Cardiac fibroblast (primary cell): ENCODE results near the gene UBE2U.
A peak's percentile ranks its signal among the peaks of the same experiment; 100 is the strongest.
"Not testable (repeated sequence)": the region's sequence is repeated elsewhere in the genome, so short reads cannot be mapped to it uniquely, and the experiment has no call there.

ENCODE experiments used
- DNase-seq, 2 donors: peaks; one replicate each; pipeline versions ENCODE4 v3.0.0 to v3.0.0-alpha.2; 2010; ENCODE audit warnings: low read depth in 2 of 2
- H3K4me3 ChIP-seq, 2 donors: replicated peaks in 1 of 2; 1 replicate in 1 of 2; 2 replicates in 1 of 2; pipeline ENCODE4 v1.5.1; 2011; ENCODE audit warnings: low read depth in 2 of 2, low read length in 2 of 2, mild to moderate bottlenecking in 2 of 2, moderate library complexity in 1 of 2
- TF ChIP-seq, protein P1 (sequence below): IDR thresholded peaks from one replicate; pipeline ENCODE4 v1.5.1; 2011; ENCODE audit warnings: low read depth, mild to moderate bottlenecking, low read length, inconsistent platforms

UBE2U gene

GRCh38 chr1:64235181-64235580, 31.8 kb downstream of the UBE2U start:
- TF ChIP-seq, protein P1, sequence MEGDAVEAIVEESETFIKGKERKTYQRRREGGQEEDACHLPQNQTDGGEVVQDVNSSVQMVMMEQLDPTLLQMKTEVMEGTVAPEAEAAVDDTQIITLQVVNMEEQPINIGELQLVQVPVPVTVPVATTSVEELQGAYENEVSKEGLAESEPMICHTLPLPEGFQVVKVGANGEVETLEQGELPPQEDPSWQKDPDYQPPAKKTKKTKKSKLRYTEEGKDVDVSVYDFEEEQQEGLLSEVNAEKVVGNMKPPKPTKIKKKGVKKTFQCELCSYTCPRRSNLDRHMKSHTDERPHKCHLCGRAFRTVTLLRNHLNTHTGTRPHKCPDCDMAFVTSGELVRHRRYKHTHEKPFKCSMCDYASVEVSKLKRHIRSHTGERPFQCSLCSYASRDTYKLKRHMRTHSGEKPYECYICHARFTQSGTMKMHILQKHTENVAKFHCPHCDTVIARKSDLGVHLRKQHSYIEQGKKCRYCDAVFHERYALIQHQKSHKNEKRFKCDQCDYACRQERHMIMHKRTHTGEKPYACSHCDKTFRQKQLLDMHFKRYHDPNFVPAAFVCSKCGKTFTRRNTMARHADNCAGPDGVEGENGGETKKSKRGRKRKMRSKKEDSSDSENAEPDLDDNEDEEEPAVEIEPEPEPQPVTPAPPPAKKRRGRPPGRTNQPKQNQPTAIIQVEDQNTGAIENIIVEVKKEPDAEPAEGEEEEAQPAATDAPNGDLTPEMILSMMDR = no peak
- DNase-seq = peak in 1 of 2 donors; percentile 17
- no peak overlapping the region for H3K4me3 ChIP-seq

- TF ChIP-seq, protein P1 = no peak
- H3K4me3 ChIP-seq = no peak overlapping the region
- no peak for DNase-seq
Observed at GRCh38 chr1:64235910-64236309, 32.5 kb downstream of the UBE2U start.

DNA sequence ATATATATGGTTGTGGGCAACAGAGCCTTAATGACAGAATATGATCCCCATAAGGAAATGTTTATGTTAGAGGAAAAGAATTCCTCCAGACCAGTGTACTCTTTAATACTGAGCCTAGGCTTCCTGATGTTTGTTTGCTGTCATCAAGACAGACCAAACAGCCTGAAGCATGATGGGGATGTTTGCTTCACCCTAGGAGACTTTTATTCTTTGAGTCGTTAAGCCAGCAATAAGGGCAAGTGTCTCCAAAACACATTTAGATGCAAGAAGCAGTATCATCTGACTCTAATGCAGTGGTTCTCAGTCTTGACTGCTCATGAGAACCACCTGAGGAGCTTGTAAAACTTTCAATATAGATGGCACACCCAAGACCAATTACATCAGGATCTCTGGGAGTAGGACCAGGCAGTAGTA, 33.1 kb downstream of the UBE2U start:
- TF ChIP-seq, protein P1 = no peak
- H3K4me3 ChIP-seq = no peak overlapping the region
- DNase-seq = no peak

GRCh38 chr1:64239519-64239918, 36.1 kb downstream of the UBE2U start:
- not testable (repeated sequence) for DNase-seq, H3K4me3 ChIP-seq

DNA sequence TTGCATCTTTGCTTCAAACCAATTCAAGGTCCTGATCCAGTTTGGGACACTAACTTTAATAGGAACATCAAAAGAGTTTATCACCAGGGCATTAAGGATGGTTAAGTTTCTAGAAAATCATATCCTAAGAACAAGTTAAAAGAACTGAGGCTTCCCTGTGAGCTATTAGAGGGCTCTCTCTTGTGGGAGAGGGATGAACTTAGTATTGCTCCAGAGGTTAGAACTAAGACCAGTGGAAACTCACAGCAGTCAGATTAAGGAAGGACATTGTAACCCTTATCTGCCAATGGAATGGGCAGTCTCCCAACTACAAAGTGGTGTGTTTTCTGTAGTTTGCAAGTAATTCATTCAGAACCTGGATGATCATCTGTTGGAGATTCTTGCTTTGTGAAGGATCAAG, 36.8 kb downstream of the UBE2U start:
- no peak overlapping the region for H3K4me3 ChIP-seq
- DNase-seq = peak; percentile 37 to 71
- TF ChIP-seq, protein P1 = no peak

DNA sequence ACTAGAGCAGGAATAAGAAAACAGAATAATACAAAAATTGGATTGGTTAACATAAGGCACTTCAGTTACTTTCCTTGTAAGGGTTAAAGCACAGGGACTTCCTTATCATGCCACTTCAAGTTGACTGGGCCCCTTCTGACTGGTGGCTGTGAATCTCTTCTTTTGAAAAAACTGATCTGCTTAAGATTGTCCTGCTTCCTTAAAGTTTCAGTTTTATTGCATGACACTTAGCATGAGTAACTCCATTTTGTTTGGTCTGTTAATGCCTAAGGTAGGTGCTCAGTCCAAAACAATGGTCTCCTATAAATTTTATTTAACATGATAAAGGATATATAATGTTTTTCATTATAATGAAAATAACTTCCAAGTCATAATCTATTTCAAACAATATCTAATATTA, 37.6 kb downstream of the UBE2U start:
- H3K4me3 ChIP-seq = no peak overlapping the region
- TF ChIP-seq, protein P1 = no peak
- DNase-seq = no peak

- TF ChIP-seq, protein P1 = no peak
- H3K4me3 ChIP-seq = no peak overlapping the region
- peak; percentile 68 to 74 for DNase-seq
Observed at GRCh38 chr1:64242895-64243756, 39.7 kb downstream of the UBE2U start.
